Hematopoietic multipotent progenitor cell (in vitro differentiated cells): ENCODE results near the gene DNAJC4. TPM values are rescaled to one million over a fixed set of nuclear protein-coding genes. Genes with fewer than 3 reads are reported as not detected.
"Not testable (repeated sequence)": the region's sequence is repeated elsewhere in the genome, so short reads cannot be mapped to it uniquely, and the experiment has no call there.

ENCODE experiments used
- DNase-seq, 3 donors: peaks; one replicate each; pipeline ENCODE4 v3.0.0-alpha.2; 2011 to 2015; ENCODE audit warnings: low read depth in 2 of 3, low spot score in 2 of 3
- total RNA-seq: library from RNA; depleted of rRNA; stranded (reverse); fragments of >200 nt; gene quantifications from one replicate; pipeline ENCODE4 v1.2.3, GENCODE V29; 2012

Gene DNAJC4
- total RNA-seq, 1 donor, result 44.7 TPM

- no peak for DNase-seq
Observed at GRCh38 chr11:64243236-64243854, 13.0 kb downstream of the DNAJC4 start.

GRCh38 chr11:64244107-64244506 lies 13.8 kb downstream of the DNAJC4 start:
- no peak for DNase-seq

GRCh38 chr11:64244966-64245365 lies 14.6 kb downstream of the DNAJC4 start:
- no peak for DNase-seq

- DNase-seq, result peak in 2 of 3 donors; percentile 62 to 70
Observed at GRCh38 chr11:64245401-64245796, 15.1 kb downstream of the DNAJC4 start.

GRCh38 chr11:64245797-64246620 lies 15.7 kb downstream of the DNAJC4 start:
- peak in 2 of 3 donors; percentile 85 to 90 for DNase-seq

GRCh38 chr11:64246621-64246870 lies 16.2 kb downstream of the DNAJC4 start:
- DNase-seq, result not testable (repeated sequence)

- peak in 2 of 3 donors; percentile 79 to 85 for DNase-seq
Observed at GRCh38 chr11:64246871-64247728, 16.8 kb downstream of the DNAJC4 start, which contains the start of gene PPP1R14B. TSS of gene PPP1R14B (minus strand) at chr11:64246943. CDS start at chr11:64246673, 270 bp downstream.

- DNase-seq, result no peak
Observed at GRCh38 chr11:64247729-64248531, 17.6 kb downstream of the DNAJC4 start.

GRCh38 chr11:64248578-64248977 lies 18.2 kb downstream of the DNAJC4 start:
- no peak for DNase-seq

- no peak for DNase-seq
Observed at GRCh38 chr11:64249038-64249437, 18.7 kb downstream of the DNAJC4 start.

- no peak for DNase-seq
Observed at GRCh38 chr11:64249563-64250414, 19.4 kb downstream of the DNAJC4 start.

GRCh38 chr11:64250415-64251015 lies 20.2 kb downstream of the DNAJC4 start:
- no peak for DNase-seq

GRCh38 chr11:64251016-64251752 lies 20.8 kb downstream of the DNAJC4 start, which contains the start of gene PLCB3:
TSS of gene PLCB3 (plus strand) at chr11:64251530. CDS start at chr11:64251650, 120 bp downstream.
- peak in 2 of 3 donors; percentile 43 to 62 for DNase-seq

- no peak for DNase-seq
Observed at GRCh38 chr11:64251753-64252002, 21.3 kb downstream of the DNAJC4 start.

- peak in 1 of 3 donors; percentile 34 for DNase-seq
Observed at GRCh38 chr11:64252003-64252872, 21.9 kb downstream of the DNAJC4 start.

- DNase-seq, result no peak
Observed at GRCh38 chr11:64253043-64253442, 22.7 kb downstream of the DNAJC4 start.

GRCh38 chr11:64253481-64253880 lies 23.1 kb downstream of the DNAJC4 start:
- DNase-seq, result no peak

- no peak for DNase-seq
Observed at GRCh38 chr11:64254326-64254725, 24.0 kb downstream of the DNAJC4 start.
